HepG2 (cell line): Measurements from ENCODE around the gene LAMA5. TPM values are rescaled to one million over a fixed set of nuclear protein-coding genes. Genes with fewer than 3 reads are reported as not detected.

ENCODE experiments used
- ARNT ChIP-seq: fragments of 450-650 bp; IDR thresholded peaks from 2 replicates; pipeline ENCODE4 v1.6.1; 2017
- CREM ChIP-seq, 2 experiments: sonication (generic) in 1 of 2; formaldehyde crosslinking in 1 of 2; IDR thresholded peaks; 2 replicates each; pipeline versions ENCODE4 v1.4.0 to v1.6.1; 2016 to 2020; ENCODE audit warnings: antibody characterized with exemption in 1 of 2, mild to moderate bottlenecking in 1 of 2, missing genetic modification reagents in 1 of 2
- HES4 ChIP-seq: sonication (generic); formaldehyde crosslinking; IDR thresholded peaks from 2 replicates; pipeline ENCODE4 v1.9.0; 2021; ENCODE audit warnings: mild to moderate bottlenecking, missing genetic modification reagents, borderline replicate concordance
- HMG20B ChIP-seq: conservative IDR thresholded peaks from 2 replicates; pipeline ENCODE4 v1.6.1; 2016; ENCODE audit warnings: missing genetic modification reagents, missing compliant biosample characterization
- KMT2B ChIP-seq: IDR thresholded peaks from 2 replicates; pipeline ENCODE4 v1.6.1; 2016; ENCODE audit warnings: missing genetic modification reagents, missing compliant biosample characterization
- REPIN1 ChIP-seq: sonication (generic); formaldehyde crosslinking; IDR thresholded peaks from 2 replicates; pipeline ENCODE4 v1.8.0; 2022; ENCODE audit warnings: missing genetic modification reagents, low read depth, mild to moderate bottlenecking, borderline replicate concordance
- SKI ChIP-seq: fragments of 450-650 bp; IDR thresholded peaks from one replicate; pipeline ENCODE4 v1.6.1; 2018; ENCODE audit warnings: mild to moderate bottlenecking; ENCODE audit not compliant: partially characterized antibody
- ZFP36 ChIP-seq: fragments of 150-350 bp; IDR thresholded peaks from 2 replicates; pipeline ENCODE4 v1.6.1; 2018; ENCODE audit warnings: borderline replicate concordance, low read length, low read depth; ENCODE audit not compliant: partially characterized antibody
- ZNF354B ChIP-seq: sonication (generic); formaldehyde crosslinking; IDR thresholded peaks from 2 replicates; pipeline ENCODE4 v1.8.0; 2022; ENCODE audit warnings: mild to moderate bottlenecking, missing genetic modification reagents
- ZNF552 ChIP-seq: sonication (generic); formaldehyde crosslinking; IDR thresholded peaks from 2 replicates; pipeline ENCODE4 v1.9.0; 2022; ENCODE audit warnings: missing genetic modification reagents, mild to moderate bottlenecking, borderline replicate concordance
- ZNF570 ChIP-seq: sonication (generic); formaldehyde crosslinking; IDR thresholded peaks from 2 replicates; pipeline ENCODE4 v1.4.0; 2020; ENCODE audit warnings: mild to moderate bottlenecking, missing genetic modification reagents, borderline replicate concordance
- ZNF678 ChIP-seq: sonication (generic); formaldehyde crosslinking; IDR thresholded peaks from 2 replicates; pipeline ENCODE4 v1.4.0; 2020; ENCODE audit warnings: mild to moderate bottlenecking, missing genetic modification reagents
- ZNF768 ChIP-seq: sonication (generic); formaldehyde crosslinking; IDR thresholded peaks from 2 replicates; pipeline ENCODE4 v1.4.0; 2020; ENCODE audit warnings: missing genetic modification reagents
- ZNF850 ChIP-seq: sonication (generic); formaldehyde crosslinking; conservative IDR thresholded peaks from 2 replicates; pipeline ENCODE4 v1.9.0; 2021; ENCODE audit warnings: mild to moderate bottlenecking, missing genetic modification reagents
- ZSCAN30 ChIP-seq: sonication (generic); formaldehyde crosslinking; IDR thresholded peaks from 2 replicates; pipeline ENCODE4 v1.5.0; 2020; ENCODE audit warnings: mild to moderate bottlenecking, missing genetic modification reagents
- polyA plus RNA-seq, 8 experiments: library from polyadenylated mRNA; depleted of rRNA in 3 of 8; stranded (reverse) in 7 of 8; unstranded in 1 of 8; fragments of >200 nt; fragmentation: Illumina TruSeq in 4 of 8; extraction: Trizol in 4 of 8; gene quantifications; 2 replicates each; pipeline versions ENCODE4 v1.2.1 to v1.2.3, GENCODE V29; 2011 to 2016; ENCODE audit warnings: low read depth in 4 of 8, missing spikeins in 1 of 8, mixed read lengths in 1 of 8; ENCODE audit not compliant: insufficient read depth in 1 of 8
- total RNA-seq, 5 experiments: library from RNA; depleted of rRNA; stranded (reverse); fragments of >200 nt; fragmentation: Illumina TruSeq; extraction: Trizol; gene quantifications; 2 replicates each; pipeline ENCODE4 v1.2.3, GENCODE V29; 2016; ENCODE audit warnings: low read depth in 1 of 5
- TF ChIP-seq, protein P1 (sequence below): sonication (generic); formaldehyde crosslinking; IDR thresholded peaks from 2 replicates; pipeline ENCODE4 v1.4.0; 2020; ENCODE audit warnings: missing genetic modification reagents
- TF ChIP-seq, protein P2 (sequence below): sonication (generic); formaldehyde crosslinking; IDR thresholded peaks from 2 replicates; pipeline ENCODE4 v1.5.0; 2020; ENCODE audit warnings: mild to moderate bottlenecking, missing genetic modification reagents
- TF ChIP-seq, protein P3 (sequence below): fragments of 450-650 bp; IDR thresholded peaks from 2 replicates; pipeline ENCODE4 v1.6.1; 2017
- TF ChIP-seq, protein P4 (sequence below): IDR thresholded peaks from 2 replicates; pipeline ENCODE4 v1.6.1; 2016; ENCODE audit warnings: low read depth, missing genetic modification reagents, missing compliant biosample characterization

LAMA5 gene
- total and polyA plus RNA-seq, 2 of the 13 experiments (the other 11 are each of a cell fraction or from before 2014, with no cell fraction given): 21.0 to 44.7 TPM

DNA sequence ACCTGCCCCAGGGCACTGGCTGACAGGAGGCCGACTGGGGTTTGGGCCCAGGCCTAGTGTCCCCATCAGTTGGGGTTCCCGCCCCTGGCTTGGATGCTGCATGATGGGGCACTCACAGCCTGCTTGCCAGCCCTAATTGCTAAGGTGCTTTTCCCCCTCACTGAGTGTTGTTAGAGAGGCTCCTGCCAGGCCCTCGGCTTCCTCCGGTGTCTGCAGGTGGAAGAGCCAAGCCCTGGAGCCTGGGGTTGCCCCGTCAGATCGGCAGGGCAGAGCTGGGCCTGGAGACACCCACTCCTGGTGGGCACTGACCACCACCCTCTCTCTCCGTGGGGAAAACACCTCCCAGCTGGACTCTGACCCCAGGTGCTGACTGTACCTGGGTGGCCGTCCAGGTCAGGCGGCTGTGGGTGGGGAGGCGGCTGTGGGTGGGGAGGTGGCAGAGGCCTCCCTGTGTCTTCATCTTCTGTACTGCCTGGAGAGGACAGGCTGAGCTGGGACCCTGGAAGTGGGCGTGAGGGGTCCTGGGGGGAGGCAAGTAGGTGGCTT, 46.0 kb upstream of the LAMA5 start (continued):
- TF ChIP-seq ZNF570 (no peak), HES4 (CRISPR knock-in tag) (0 out of 2 replicates have a peak, but pooled peaks have one; percentile 12), KMT2B (CRISPR knock-in tag) (no peak), ZNF354B (CRISPR knock-in tag) (0 out of 2 replicates have a peak, but pooled peaks have one; percentile 34), ARNT (no peak), REPIN1 (CRISPR knock-in tag) (peak; percentile 81; the same call in 1 of the 2 replicates), ZNF768 (CRISPR knock-in tag) (no peak; the same call in 1 of the 2 replicates), ZNF850 (CRISPR knock-in tag) (no peak), SKI (no peak), ZNF678 (CRISPR knock-in tag) (no peak), HMG20B (no peak), ZSCAN30 (CRISPR knock-in tag) (no peak), ZFP36 (no peak), CREM (IDR thresholded peaks at IDR 0.05) (no peak), CREM (CRISPR knock-in tag; IDR thresholded peaks at IDR 0.05) (no peak), ZNF552 (CRISPR knock-in tag) (no peak)
- TF ChIP-seq, protein P1, sequence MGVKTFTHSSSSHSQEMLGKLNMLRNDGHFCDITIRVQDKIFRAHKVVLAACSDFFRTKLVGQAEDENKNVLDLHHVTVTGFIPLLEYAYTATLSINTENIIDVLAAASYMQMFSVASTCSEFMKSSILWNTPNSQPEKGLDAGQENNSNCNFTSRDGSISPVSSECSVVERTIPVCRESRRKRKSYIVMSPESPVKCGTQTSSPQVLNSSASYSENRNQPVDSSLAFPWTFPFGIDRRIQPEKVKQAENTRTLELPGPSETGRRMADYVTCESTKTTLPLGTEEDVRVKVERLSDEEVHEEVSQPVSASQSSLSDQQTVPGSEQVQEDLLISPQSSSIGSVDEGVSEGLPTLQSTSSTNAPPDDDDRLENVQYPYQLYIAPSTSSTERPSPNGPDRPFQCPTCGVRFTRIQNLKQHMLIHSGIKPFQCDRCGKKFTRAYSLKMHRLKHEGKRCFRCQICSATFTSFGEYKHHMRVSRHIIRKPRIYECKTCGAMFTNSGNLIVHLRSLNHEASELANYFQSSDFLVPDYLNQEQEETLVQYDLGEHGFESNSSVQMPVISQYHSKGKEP (CRISPR knock-in tag): no peak
- TF ChIP-seq, protein P2, sequence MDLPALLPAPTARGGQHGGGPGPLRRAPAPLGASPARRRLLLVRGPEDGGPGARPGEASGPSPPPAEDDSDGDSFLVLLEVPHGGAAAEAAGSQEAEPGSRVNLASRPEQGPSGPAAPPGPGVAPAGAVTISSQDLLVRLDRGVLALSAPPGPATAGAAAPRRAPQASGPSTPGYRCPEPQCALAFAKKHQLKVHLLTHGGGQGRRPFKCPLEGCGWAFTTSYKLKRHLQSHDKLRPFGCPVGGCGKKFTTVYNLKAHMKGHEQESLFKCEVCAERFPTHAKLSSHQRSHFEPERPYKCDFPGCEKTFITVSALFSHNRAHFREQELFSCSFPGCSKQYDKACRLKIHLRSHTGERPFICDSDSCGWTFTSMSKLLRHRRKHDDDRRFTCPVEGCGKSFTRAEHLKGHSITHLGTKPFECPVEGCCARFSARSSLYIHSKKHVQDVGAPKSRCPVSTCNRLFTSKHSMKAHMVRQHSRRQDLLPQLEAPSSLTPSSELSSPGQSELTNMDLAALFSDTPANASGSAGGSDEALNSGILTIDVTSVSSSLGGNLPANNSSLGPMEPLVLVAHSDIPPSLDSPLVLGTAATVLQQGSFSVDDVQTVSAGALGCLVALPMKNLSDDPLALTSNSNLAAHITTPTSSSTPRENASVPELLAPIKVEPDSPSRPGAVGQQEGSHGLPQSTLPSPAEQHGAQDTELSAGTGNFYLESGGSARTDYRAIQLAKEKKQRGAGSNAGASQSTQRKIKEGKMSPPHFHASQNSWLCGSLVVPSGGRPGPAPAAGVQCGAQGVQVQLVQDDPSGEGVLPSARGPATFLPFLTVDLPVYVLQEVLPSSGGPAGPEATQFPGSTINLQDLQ (CRISPR knock-in tag): 0 out of 2 replicates have a peak, but pooled peaks have one; percentile 31
- TF ChIP-seq, protein P3, sequence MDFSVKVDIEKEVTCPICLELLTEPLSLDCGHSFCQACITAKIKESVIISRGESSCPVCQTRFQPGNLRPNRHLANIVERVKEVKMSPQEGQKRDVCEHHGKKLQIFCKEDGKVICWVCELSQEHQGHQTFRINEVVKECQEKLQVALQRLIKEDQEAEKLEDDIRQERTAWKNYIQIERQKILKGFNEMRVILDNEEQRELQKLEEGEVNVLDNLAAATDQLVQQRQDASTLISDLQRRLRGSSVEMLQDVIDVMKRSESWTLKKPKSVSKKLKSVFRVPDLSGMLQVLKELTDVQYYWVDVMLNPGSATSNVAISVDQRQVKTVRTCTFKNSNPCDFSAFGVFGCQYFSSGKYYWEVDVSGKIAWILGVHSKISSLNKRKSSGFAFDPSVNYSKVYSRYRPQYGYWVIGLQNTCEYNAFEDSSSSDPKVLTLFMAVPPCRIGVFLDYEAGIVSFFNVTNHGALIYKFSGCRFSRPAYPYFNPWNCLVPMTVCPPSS: no peak
- TF ChIP-seq, protein P4, sequence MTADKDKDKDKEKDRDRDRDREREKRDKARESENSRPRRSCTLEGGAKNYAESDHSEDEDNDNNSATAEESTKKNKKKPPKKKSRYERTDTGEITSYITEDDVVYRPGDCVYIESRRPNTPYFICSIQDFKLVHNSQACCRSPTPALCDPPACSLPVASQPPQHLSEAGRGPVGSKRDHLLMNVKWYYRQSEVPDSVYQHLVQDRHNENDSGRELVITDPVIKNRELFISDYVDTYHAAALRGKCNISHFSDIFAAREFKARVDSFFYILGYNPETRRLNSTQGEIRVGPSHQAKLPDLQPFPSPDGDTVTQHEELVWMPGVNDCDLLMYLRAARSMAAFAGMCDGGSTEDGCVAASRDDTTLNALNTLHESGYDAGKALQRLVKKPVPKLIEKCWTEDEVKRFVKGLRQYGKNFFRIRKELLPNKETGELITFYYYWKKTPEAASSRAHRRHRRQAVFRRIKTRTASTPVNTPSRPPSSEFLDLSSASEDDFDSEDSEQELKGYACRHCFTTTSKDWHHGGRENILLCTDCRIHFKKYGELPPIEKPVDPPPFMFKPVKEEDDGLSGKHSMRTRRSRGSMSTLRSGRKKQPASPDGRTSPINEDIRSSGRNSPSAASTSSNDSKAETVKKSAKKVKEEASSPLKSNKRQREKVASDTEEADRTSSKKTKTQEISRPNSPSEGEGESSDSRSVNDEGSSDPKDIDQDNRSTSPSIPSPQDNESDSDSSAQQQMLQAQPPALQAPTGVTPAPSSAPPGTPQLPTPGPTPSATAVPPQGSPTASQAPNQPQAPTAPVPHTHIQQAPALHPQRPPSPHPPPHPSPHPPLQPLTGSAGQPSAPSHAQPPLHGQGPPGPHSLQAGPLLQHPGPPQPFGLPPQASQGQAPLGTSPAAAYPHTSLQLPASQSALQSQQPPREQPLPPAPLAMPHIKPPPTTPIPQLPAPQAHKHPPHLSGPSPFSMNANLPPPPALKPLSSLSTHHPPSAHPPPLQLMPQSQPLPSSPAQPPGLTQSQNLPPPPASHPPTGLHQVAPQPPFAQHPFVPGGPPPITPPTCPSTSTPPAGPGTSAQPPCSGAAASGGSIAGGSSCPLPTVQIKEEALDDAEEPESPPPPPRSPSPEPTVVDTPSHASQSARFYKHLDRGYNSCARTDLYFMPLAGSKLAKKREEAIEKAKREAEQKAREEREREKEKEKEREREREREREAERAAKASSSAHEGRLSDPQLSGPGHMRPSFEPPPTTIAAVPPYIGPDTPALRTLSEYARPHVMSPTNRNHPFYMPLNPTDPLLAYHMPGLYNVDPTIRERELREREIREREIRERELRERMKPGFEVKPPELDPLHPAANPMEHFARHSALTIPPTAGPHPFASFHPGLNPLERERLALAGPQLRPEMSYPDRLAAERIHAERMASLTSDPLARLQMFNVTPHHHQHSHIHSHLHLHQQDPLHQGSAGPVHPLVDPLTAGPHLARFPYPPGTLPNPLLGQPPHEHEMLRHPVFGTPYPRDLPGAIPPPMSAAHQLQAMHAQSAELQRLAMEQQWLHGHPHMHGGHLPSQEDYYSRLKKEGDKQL (CRISPR knock-in tag): no peak
